ENCODE data around the gene LPCAT2. TPM values are rescaled to one million over a fixed set of nuclear protein-coding genes. Genes with fewer than 3 reads are reported as not detected.

Gene LPCAT2
- polyA plus RNA-seq, 3 donors: 28.5 to 49.7 (median 47.1) TPM

DNA sequence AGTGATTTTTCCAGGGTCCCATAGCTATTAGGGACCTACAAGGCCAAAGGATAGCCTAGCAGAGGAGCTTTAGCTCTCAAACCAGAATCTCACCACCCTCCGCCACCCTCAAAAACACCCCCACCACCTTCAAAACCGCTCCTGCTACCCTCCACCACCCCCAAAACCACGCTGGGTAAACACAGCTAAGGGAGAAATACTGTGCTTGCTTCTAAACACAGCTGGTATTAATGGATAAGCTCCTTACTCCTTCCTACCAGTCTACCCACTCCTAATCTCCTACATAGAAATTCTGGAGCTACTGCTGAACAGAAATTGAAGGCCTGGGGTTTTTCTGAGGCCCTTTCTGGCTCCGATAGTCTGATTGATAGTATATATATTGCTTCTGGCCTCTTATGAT, 2.2 kb upstream of the LPCAT2 start:
- H3K4me1 Mint-ChIP-seq: peaks cover 37% of the 10 kb centered on the region
- peaks cover 0 to 3% (median 0%) of the 10 kb centered on the region in 7 donors for H3K9me3 Mint-ChIP-seq
- Histone ChIP-seq H3K9me3 (replicated peaks in 1 of 2; ENCODE audit: control insufficient read depth in 1 of 2, insufficient read depth in 1 of 2, low read length in 2 of 2) (no peaks in the 10 kb centered on the region), H3K79me2 (ENCODE audit: insufficient read depth, low read length) (peaks cover 26% of the 10 kb centered on the region), H3K4me2 (replicated peaks; ENCODE audit: extremely low read depth, low read length, poor library complexity, severe bottlenecking) (no peak overlapping the region), H2AFZ (ENCODE audit: insufficient read depth, low read depth, low read length, poor library complexity, severe bottlenecking) (no peak overlapping the region), H3K27me3 (ENCODE audit: control insufficient read depth in 2 of 2, insufficient read depth in 2 of 2, low read length in 2 of 2) (no peaks in the 10 kb centered on the region), H3K4me1 (ENCODE audit: control insufficient read depth in 1 of 2, insufficient read depth in 2 of 2, low read length in 2 of 2) (peaks cover 22 to 34% of the 10 kb centered on the region in 2 donors), H3K36me3 (replicated peaks in 1 of 2; ENCODE audit: control insufficient read depth in 1 of 2, insufficient read depth in 2 of 2, low read length in 2 of 2) (no peaks in the 10 kb centered on the region), H4K20me1 (ENCODE audit: insufficient read depth, low read length) (peaks cover 6% of the 10 kb centered on the region), H3K27ac (ENCODE audit: low read depth in 1 of 2, low read length in 2 of 2) (no peak overlapping the region), H3K9ac (ENCODE audit: insufficient read depth, low read length, poor library complexity, severe bottlenecking) (no peak overlapping the region), H3K4me3 (replicated peaks in 1 of 3; ENCODE audit: low read depth in 2 of 3, low read length in 3 of 3) (no peak overlapping the region)
- intact Hi-C loops (cut with micrococcal nuclease): no loop called here
- 100% methylated on average over 1 of the region's 4 CpGs for WGBS (ENCODE audit: insufficient coverage)
- peaks cover 0 to 4% (median 1%) of the 10 kb centered on the region in 3 donors for H3K27me3 Mint-ChIP-seq (ENCODE audit: low read depth in 3 of 3)
- no peak overlapping the region for H3K27ac Mint-ChIP-seq
- DNase-seq: no peak
- H3K36me3 Mint-ChIP-seq: peaks cover under 1 to 1% of the 10 kb centered on the region in 2 donors
- H3K4me3 Mint-ChIP-seq: no peak overlapping the region
- TF ChIP-seq, protein P1, sequence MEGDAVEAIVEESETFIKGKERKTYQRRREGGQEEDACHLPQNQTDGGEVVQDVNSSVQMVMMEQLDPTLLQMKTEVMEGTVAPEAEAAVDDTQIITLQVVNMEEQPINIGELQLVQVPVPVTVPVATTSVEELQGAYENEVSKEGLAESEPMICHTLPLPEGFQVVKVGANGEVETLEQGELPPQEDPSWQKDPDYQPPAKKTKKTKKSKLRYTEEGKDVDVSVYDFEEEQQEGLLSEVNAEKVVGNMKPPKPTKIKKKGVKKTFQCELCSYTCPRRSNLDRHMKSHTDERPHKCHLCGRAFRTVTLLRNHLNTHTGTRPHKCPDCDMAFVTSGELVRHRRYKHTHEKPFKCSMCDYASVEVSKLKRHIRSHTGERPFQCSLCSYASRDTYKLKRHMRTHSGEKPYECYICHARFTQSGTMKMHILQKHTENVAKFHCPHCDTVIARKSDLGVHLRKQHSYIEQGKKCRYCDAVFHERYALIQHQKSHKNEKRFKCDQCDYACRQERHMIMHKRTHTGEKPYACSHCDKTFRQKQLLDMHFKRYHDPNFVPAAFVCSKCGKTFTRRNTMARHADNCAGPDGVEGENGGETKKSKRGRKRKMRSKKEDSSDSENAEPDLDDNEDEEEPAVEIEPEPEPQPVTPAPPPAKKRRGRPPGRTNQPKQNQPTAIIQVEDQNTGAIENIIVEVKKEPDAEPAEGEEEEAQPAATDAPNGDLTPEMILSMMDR (IDR thresholded peaks at IDR 0.05): no peak

DNA sequence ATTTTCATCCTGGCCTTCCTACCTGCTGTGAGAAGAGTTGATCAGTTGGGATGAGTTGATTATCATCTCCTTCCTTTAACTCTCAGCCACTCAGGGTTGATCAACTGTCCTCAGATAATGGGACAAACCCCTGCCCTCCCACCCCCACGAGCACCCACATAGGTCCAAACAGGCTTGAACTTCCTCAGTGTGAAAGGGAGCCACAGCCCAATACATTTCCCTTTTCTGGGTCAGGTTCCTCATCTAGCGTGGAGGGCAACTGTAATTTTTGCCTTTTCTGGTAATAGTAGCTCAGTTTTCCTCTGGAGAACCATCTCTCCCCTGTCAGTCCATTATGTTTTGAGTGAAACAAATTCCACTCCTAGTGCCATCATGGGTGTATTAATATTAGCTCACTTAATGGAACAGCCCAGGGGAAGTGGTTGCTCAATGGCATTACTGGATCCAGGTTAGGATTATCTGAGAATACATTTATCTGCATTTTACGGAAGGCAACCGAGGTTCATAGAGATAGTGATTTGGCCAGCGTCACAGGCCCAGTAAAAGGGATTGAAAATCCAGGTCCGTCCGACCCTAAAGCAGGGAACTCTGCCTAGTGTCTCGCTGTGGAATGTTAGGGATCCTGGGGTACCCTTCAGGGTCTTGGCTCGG, 476 bp upstream of the LPCAT2 start:
- Histone ChIP-seq H2AFZ (ENCODE audit: insufficient read depth, low read depth, low read length, poor library complexity, severe bottlenecking) (peak overlapping the region; percentile 89), H3K27ac (ENCODE audit: low read depth in 1 of 2, low read length in 2 of 2) (peak overlapping the region; percentile 78 to 83), H3K36me3 (replicated peaks in 1 of 2; ENCODE audit: control insufficient read depth in 1 of 2, insufficient read depth in 2 of 2, low read length in 2 of 2) (peaks cover 6 to 12% of the 10 kb centered on the region in 2 donors), H3K9ac (ENCODE audit: insufficient read depth, low read length, poor library complexity, severe bottlenecking) (peak overlapping the region; percentile 89), H3K79me2 (ENCODE audit: insufficient read depth, low read length) (peaks cover 43% of the 10 kb centered on the region), H3K9me3 (replicated peaks in 1 of 2; ENCODE audit: control insufficient read depth in 1 of 2, insufficient read depth in 1 of 2, low read length in 2 of 2) (peaks cover 0 to 14% of the 10 kb centered on the region in 2 donors), H4K20me1 (ENCODE audit: insufficient read depth, low read length) (peaks cover 6% of the 10 kb centered on the region), H3K4me2 (replicated peaks; ENCODE audit: extremely low read depth, low read length, poor library complexity, severe bottlenecking) (peak overlapping the region; percentile 97), H3K4me3 (replicated peaks in 1 of 3; ENCODE audit: low read depth in 2 of 3, low read length in 3 of 3) (peak overlapping the region; percentile 75 to 93 (median 83)), H3K4me1 (ENCODE audit: control insufficient read depth in 1 of 2, insufficient read depth in 2 of 2, low read length in 2 of 2) (peaks cover 22 to 34% of the 10 kb centered on the region in 2 donors), H3K27me3 (ENCODE audit: control insufficient read depth in 2 of 2, insufficient read depth in 2 of 2, low read length in 2 of 2) (no peaks in the 10 kb centered on the region)
- H3K4me3 Mint-ChIP-seq: peak overlapping the region; percentile 90 to 96
- peaks cover 16 to 17% of the 10 kb centered on the region in 2 donors for H3K36me3 Mint-ChIP-seq
- TF ChIP-seq, protein P1 (IDR thresholded peaks at IDR 0.05): no peak
- peaks cover 38% of the 10 kb centered on the region for H3K4me1 Mint-ChIP-seq
- peaks cover 0 to 2% (median 1%) of the 10 kb centered on the region in 3 donors for H3K27me3 Mint-ChIP-seq (ENCODE audit: low read depth in 3 of 3)
- intact Hi-C loops (cut with micrococcal nuclease): no loop called here
- DNase-seq: peak; percentile 57 to 73 (median 70)
- H3K9me3 Mint-ChIP-seq: peaks cover 8 to 19% (median 13%) of the 10 kb centered on the region in 7 donors
- 67% methylated on average over 8 of the region's 9 CpGs for WGBS (ENCODE audit: insufficient coverage)
- H3K27ac Mint-ChIP-seq: peak overlapping the region; percentile 85 to 93 (median 88)
